GM23338 (cell line): Measurements from ENCODE around the gene PAPPA2. TPM values are rescaled to one million over a fixed set of nuclear protein-coding genes. Genes with fewer than 3 reads are reported as not detected.

Experiments
- ATAC-seq: fragments of 200-7000 bp; cut with Tn5 transposase; 3 replicates; pipeline ENCODE4 v1.9.1; 2020
- DNase-seq: peaks from one replicate; pipeline ENCODE4 v3.0.0-alpha.2; 2015; ENCODE audit warnings: low spot score
- H2AFZ ChIP-seq: fragments of 200-600 bp; sonication (generic); 2 replicates; pipeline ENCODE4 v1.8.0; 2016; ENCODE audit warnings: antibody characterized with exemption, mild to moderate bottlenecking, moderate library complexity
- H3F3A ChIP-seq: fragments of 200-600 bp; sonication (generic); replicated peaks from 2 replicates; pipeline ENCODE4 v1.8.0; 2017; ENCODE audit warnings: antibody characterized with exemption, mixed run types, low read depth
- H3K27ac ChIP-seq: fragments of 200-600 bp; sonication (generic); 2 replicates; pipeline ENCODE4 v1.6.1; 2016; ENCODE audit warnings: low read depth
- H3K27me3 ChIP-seq: fragments of 200-600 bp; sonication (generic); 2 replicates; pipeline ENCODE4 v1.8.0; 2016; ENCODE audit warnings: mild to moderate bottlenecking, mixed run types, moderate library complexity; ENCODE audit not compliant: insufficient read depth
- H3K36me3 ChIP-seq: fragments of 200-600 bp; sonication (generic); 2 replicates; pipeline ENCODE4 v1.8.0; 2016; ENCODE audit warnings: mild to moderate bottlenecking; ENCODE audit not compliant: insufficient read depth
- H3K4me1 ChIP-seq: fragments of 200-600 bp; sonication (generic); 2 replicates; pipeline ENCODE4 v1.8.0; 2016; ENCODE audit warnings: mild to moderate bottlenecking, moderate library complexity; ENCODE audit not compliant: insufficient read depth
- H3K4me2 ChIP-seq: fragments of 200-600 bp; sonication (generic); 2 replicates; pipeline ENCODE4 v1.7.1; 2017; ENCODE audit warnings: mixed run types
- H3K4me3 ChIP-seq: fragments of 200-600 bp; sonication (generic); 2 replicates; pipeline ENCODE4 v1.6.1; 2016; ENCODE audit warnings: mixed run types
- H3K79me2 ChIP-seq: fragments of 200-600 bp; sonication (generic); replicated peaks from 2 replicates; pipeline ENCODE4 v1.8.0; 2017; ENCODE audit warnings: mild to moderate bottlenecking; ENCODE audit not compliant: insufficient read depth
- H3K9me2 ChIP-seq: fragments of 200-600 bp; sonication (generic); 2 replicates; pipeline ENCODE4 v1.8.0; 2017; ENCODE audit not compliant: insufficient read depth
- H4K20me1 ChIP-seq: fragments of 200-600 bp; sonication (generic); replicated peaks from 2 replicates; pipeline ENCODE4 v1.8.0; 2017; ENCODE audit warnings: mild to moderate bottlenecking; ENCODE audit not compliant: insufficient read depth
- H3K27ac Mint-ChIP-seq: 2 replicates; pipeline ENCODE4 v1.8.0; 2020; ENCODE audit warnings: inconsistent platforms, mild to moderate bottlenecking, moderate library complexity, mixed read lengths
- H3K27me3 Mint-ChIP-seq: 3 replicates; pipeline ENCODE4 v1.8.0; 2022; ENCODE audit warnings: low read depth, mild to moderate bottlenecking, moderate library complexity, mixed read lengths, inconsistent platforms; ENCODE audit not compliant: insufficient read depth, poor library complexity
- H3K36me3 Mint-ChIP-seq: 3 replicates; pipeline ENCODE4 v1.8.0; 2021; ENCODE audit warnings: low read depth, mild to moderate bottlenecking, inconsistent platforms, moderate library complexity, mixed read lengths
- H3K4me1 Mint-ChIP-seq: 3 replicates; pipeline ENCODE4 v1.8.0; 2020; ENCODE audit warnings: mild to moderate bottlenecking, inconsistent platforms, mixed read lengths
- H3K4me3 Mint-ChIP-seq: 3 replicates; pipeline ENCODE4 v1.8.0; 2021; ENCODE audit warnings: moderate library complexity, mild to moderate bottlenecking, inconsistent platforms, mixed read lengths
- H3K9me3 Mint-ChIP-seq: 3 replicates; pipeline ENCODE4 v1.8.0; 2020; ENCODE audit warnings: moderate library complexity, mild to moderate bottlenecking, inconsistent platforms, mixed read lengths
- CREB1 ChIP-seq: fragments of 250-450 bp; sonication (Bioruptor Pico); IDR thresholded peaks from 2 replicates; pipeline ENCODE4 v1.5.0; 2020; ENCODE audit warnings: low read depth, mild to moderate bottlenecking, moderate library complexity
- EZH2 ChIP-seq: fragments of 200-600 bp; sonication (generic); IDR thresholded peaks from one replicate; pipeline ENCODE4 v1.8.0; 2017; ENCODE audit warnings: antibody characterized with exemption, mild to moderate bottlenecking, low read depth; ENCODE audit not compliant: unreplicated experiment
- EZH2phosphoT487 ChIP-seq: fragments of 200-600 bp; sonication (generic); IDR thresholded peaks from one replicate; pipeline ENCODE4 v1.8.1; 2018; ENCODE audit warnings: antibody characterized with exemption; ENCODE audit not compliant: unreplicated experiment
- JUNB ChIP-seq: IDR thresholded peaks from one replicate; pipeline ENCODE4 v1.6.1; 2016; ENCODE audit warnings: antibody characterized with exemption; ENCODE audit not compliant: unreplicated experiment
- NANOG ChIP-seq: IDR thresholded peaks from 2 replicates; pipeline ENCODE4 v1.6.1; 2016; ENCODE audit warnings: antibody characterized with exemption, borderline replicate concordance
- POLR2AphosphoS5 ChIP-seq: IDR thresholded peaks from 2 replicates; pipeline ENCODE4 v1.6.1; 2016; ENCODE audit warnings: antibody characterized with exemption, low read depth
- STAT1 ChIP-seq: IDR thresholded peaks from one replicate; pipeline ENCODE4 v1.6.1; 2016; ENCODE audit warnings: antibody characterized with exemption; ENCODE audit not compliant: unreplicated experiment
- ZNF114 ChIP-seq: fragments of 250-450 bp; sonication (Bioruptor Pico); IDR thresholded peaks from 2 replicates; pipeline ENCODE4 v1.5.0; 2020; ENCODE audit warnings: mild to moderate bottlenecking, moderate library complexity
- ZNF331 ChIP-seq: fragments of 250-450 bp; sonication (Bioruptor Pico); IDR thresholded peaks from 2 replicates; pipeline ENCODE4 v1.5.0; 2020; ENCODE audit warnings: low read depth, mild to moderate bottlenecking, moderate library complexity
- polyA plus RNA-seq: library from polyadenylated mRNA; unstranded; fragments of >200 nt; fragmentation: Nextera tagmentation; extraction: Ambion mirVana; gene quantifications from 2 replicates; pipeline ENCODE4 v1.2.1, GENCODE V29; 2016
- total RNA-seq: library from RNA; depleted of rRNA; stranded (reverse); fragments of >200 nt; shearing (Covaris generic); gene quantifications from 2 replicates; pipeline ENCODE4 v1.2.3, GENCODE V29; 2014
- TF ChIP-seq, protein P1 (sequence below), 2 experiments: fragments of 200-600 bp in 1 of 2; sonication (generic) in 1 of 2; conservative IDR thresholded peaks; 2 replicates each; pipeline versions ENCODE4 v1.5.1 to v1.6.1; 2016 to 2017; ENCODE audit warnings: antibody characterized with exemption in 2 of 2, low read depth in 2 of 2, mild to moderate bottlenecking in 2 of 2, moderate library complexity in 1 of 2
- TF ChIP-seq, protein P2 (sequence below): fragments of 250-450 bp; sonication (Bioruptor Pico); IDR thresholded peaks from 2 replicates; pipeline ENCODE4 v1.5.0; 2020; ENCODE audit warnings: mild to moderate bottlenecking, moderate library complexity
- TF ChIP-seq, protein P3 (sequence below): IDR thresholded peaks from 2 replicates; pipeline ENCODE4 v1.6.1; 2016; ENCODE audit warnings: antibody characterized with exemption
- TF ChIP-seq, protein P4 (sequence below): IDR thresholded peaks from one replicate; pipeline ENCODE4 v1.6.1; 2018; ENCODE audit warnings: antibody characterized with exemption; ENCODE audit not compliant: unreplicated experiment

PAPPA2 gene
- total and polyA plus RNA-seq, 2 experiments from 2014 or later = 1.4 to 1.7 TPM

DNA sequence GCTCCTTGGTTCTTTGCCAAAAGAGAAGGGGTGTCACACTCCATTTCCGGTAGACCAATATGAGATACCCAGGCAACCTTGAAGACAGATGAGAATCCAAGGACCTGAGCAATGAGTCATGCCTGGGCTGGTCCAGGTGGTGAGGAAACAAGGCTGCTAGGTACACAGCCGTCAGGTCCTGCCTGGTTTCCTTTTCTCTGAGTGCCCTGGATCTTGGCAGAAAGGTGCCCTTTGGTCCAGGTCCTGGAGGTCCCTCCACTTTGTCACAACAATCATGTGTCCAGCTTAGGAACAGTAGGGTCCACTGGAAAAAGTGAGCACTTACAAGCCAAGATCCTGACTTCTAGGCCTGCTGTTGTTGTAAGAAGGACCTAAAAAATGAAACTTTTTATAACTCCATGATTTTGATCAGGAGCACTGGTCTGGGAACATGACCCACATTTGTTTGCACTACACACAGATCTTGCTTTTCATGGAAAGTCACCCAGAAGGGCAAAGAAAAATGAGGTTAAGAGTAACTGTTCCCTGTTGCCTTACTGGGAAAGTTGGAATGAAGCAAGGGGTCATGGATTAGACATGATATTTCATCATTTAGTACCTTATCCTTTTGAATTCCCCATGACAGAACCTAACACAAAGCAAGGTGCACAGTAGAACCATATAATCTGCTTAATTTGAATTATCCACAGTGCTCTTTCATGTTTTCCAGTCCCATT lies 94.7 kb downstream of the PAPPA2 start:
- Histone ChIP-seq H3K9me2 (peaks cover 3% of the 10 kb centered on the region; the same call in 1 of the 2 replicates), H4K20me1 (no peaks in the 10 kb centered on the region), H3K4me1 (peaks cover 17% of the 10 kb centered on the region), H3F3A (no peaks in the 10 kb centered on the region), H3K79me2 (no peaks in the 10 kb centered on the region), H2AFZ (no peak overlapping the region), H3K27me3 (no peaks in the 10 kb centered on the region), H3K27ac (no peak overlapping the region), H3K36me3 (no peaks in the 10 kb centered on the region), H3K4me2 (no peak overlapping the region), H3K4me3 (no peak overlapping the region)
- H3K9me3 Mint-ChIP-seq = no peaks in the 10 kb centered on the region; the same call in 2 of the 3 replicates
- no peak for TF ChIP-seq POLR2AphosphoS5
- TF ChIP-seq, protein P1, sequence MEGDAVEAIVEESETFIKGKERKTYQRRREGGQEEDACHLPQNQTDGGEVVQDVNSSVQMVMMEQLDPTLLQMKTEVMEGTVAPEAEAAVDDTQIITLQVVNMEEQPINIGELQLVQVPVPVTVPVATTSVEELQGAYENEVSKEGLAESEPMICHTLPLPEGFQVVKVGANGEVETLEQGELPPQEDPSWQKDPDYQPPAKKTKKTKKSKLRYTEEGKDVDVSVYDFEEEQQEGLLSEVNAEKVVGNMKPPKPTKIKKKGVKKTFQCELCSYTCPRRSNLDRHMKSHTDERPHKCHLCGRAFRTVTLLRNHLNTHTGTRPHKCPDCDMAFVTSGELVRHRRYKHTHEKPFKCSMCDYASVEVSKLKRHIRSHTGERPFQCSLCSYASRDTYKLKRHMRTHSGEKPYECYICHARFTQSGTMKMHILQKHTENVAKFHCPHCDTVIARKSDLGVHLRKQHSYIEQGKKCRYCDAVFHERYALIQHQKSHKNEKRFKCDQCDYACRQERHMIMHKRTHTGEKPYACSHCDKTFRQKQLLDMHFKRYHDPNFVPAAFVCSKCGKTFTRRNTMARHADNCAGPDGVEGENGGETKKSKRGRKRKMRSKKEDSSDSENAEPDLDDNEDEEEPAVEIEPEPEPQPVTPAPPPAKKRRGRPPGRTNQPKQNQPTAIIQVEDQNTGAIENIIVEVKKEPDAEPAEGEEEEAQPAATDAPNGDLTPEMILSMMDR (conservative IDR thresholded peaks at IDR 0.05; ENCODE audit: low read depth in 2 of 2) = no peak
- TF ChIP-seq, protein P2, sequence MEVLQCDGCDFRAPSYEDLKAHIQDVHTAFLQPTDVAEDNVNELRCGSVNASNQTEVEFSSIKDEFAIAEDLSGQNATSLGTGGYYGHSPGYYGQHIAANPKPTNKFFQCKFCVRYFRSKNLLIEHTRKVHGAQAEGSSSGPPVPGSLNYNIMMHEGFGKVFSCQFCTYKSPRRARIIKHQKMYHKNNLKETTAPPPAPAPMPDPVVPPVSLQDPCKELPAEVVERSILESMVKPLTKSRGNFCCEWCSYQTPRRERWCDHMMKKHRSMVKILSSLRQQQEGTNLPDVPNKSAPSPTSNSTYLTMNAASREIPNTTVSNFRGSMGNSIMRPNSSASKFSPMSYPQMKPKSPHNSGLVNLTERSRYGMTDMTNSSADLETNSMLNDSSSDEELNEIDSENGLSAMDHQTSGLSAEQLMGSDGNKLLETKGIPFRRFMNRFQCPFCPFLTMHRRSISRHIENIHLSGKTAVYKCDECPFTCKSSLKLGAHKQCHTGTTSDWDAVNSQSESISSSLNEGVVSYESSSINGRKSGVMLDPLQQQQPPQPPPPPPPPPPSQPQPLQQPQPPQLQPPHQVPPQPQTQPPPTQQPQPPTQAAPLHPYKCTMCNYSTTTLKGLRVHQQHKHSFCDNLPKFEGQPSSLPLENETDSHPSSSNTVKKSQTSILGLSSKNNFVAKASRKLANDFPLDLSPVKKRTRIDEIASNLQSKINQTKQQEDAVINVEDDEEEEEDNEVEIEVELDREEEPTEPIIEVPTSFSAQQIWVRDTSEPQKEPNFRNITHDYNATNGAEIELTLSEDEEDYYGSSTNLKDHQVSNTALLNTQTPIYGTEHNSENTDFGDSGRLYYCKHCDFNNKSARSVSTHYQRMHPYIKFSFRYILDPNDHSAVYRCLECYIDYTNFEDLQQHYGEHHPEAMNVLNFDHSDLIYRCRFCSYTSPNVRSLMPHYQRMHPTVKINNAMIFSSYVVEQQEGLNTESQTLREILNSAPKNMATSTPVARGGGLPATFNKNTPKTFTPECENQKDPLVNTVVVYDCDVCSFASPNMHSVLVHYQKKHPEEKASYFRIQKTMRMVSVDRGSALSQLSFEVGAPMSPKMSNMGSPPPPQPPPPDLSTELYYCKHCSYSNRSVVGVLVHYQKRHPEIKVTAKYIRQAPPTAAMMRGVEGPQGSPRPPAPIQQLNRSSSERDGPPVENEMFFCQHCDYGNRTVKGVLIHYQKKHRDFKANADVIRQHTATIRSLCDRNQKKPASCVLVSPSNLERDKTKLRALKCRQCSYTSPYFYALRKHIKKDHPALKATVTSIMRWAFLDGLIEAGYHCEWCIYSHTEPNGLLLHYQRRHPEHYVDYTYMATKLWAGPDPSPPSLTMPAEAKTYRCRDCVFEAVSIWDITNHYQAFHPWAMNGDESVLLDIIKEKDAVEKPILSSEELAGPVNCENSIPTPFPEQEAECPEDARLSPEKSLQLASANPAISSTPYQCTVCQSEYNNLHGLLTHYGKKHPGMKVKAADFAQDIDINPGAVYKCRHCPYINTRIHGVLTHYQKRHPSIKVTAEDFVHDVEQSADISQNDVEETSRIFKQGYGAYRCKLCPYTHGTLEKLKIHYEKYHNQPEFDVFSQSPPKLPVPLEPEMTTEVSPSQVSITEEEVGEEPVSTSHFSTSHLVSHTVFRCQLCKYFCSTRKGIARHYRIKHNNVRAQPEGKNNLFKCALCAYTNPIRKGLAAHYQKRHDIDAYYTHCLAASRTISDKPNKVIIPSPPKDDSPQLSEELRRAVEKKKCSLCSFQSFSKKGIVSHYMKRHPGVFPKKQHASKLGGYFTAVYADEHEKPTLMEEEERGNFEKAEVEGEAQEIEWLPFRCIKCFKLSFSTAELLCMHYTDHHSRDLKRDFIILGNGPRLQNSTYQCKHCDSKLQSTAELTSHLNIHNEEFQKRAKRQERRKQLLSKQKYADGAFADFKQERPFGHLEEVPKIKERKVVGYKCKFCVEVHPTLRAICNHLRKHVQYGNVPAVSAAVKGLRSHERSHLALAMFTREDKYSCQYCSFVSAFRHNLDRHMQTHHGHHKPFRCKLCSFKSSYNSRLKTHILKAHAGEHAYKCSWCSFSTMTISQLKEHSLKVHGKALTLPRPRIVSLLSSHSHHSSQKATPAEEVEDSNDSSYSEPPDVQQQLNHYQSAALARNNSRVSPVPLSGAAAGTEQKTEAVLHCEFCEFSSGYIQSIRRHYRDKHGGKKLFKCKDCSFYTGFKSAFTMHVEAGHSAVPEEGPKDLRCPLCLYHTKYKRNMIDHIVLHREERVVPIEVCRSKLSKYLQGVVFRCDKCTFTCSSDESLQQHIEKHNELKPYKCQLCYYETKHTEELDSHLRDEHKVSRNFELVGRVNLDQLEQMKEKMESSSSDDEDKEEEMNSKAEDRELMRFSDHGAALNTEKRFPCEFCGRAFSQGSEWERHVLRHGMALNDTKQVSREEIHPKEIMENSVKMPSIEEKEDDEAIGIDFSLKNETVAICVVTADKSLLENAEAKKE (CRISPR knock-in tag) = no peak
- TF ChIP-seq EZH2 = no peak
- TF ChIP-seq, protein P3, sequence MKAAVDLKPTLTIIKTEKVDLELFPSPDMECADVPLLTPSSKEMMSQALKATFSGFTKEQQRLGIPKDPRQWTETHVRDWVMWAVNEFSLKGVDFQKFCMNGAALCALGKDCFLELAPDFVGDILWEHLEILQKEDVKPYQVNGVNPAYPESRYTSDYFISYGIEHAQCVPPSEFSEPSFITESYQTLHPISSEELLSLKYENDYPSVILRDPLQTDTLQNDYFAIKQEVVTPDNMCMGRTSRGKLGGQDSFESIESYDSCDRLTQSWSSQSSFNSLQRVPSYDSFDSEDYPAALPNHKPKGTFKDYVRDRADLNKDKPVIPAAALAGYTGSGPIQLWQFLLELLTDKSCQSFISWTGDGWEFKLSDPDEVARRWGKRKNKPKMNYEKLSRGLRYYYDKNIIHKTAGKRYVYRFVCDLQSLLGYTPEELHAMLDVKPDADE = no peak
- no peak for TF ChIP-seq STAT1
- TF ChIP-seq JUNB = no peak
- TF ChIP-seq ZNF331 (CRISPR knock-in tag) = no peak
- no peak for TF ChIP-seq NANOG
- TF ChIP-seq CREB1 (CRISPR knock-in tag) = no peak
- TF ChIP-seq EZH2phosphoT487 = no peak
- TF ChIP-seq ZNF114 = no peak
- TF ChIP-seq, protein P4, sequence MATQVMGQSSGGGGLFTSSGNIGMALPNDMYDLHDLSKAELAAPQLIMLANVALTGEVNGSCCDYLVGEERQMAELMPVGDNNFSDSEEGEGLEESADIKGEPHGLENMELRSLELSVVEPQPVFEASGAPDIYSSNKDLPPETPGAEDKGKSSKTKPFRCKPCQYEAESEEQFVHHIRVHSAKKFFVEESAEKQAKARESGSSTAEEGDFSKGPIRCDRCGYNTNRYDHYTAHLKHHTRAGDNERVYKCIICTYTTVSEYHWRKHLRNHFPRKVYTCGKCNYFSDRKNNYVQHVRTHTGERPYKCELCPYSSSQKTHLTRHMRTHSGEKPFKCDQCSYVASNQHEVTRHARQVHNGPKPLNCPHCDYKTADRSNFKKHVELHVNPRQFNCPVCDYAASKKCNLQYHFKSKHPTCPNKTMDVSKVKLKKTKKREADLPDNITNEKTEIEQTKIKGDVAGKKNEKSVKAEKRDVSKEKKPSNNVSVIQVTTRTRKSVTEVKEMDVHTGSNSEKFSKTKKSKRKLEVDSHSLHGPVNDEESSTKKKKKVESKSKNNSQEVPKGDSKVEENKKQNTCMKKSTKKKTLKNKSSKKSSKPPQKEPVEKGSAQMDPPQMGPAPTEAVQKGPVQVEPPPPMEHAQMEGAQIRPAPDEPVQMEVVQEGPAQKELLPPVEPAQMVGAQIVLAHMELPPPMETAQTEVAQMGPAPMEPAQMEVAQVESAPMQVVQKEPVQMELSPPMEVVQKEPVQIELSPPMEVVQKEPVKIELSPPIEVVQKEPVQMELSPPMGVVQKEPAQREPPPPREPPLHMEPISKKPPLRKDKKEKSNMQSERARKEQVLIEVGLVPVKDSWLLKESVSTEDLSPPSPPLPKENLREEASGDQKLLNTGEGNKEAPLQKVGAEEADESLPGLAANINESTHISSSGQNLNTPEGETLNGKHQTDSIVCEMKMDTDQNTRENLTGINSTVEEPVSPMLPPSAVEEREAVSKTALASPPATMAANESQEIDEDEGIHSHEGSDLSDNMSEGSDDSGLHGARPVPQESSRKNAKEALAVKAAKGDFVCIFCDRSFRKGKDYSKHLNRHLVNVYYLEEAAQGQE = no peak
- H3K27ac Mint-ChIP-seq = no peak overlapping the region
- no peak for DNase-seq
- no peaks in the 10 kb centered on the region for H3K36me3 Mint-ChIP-seq
- H3K27me3 Mint-ChIP-seq = peaks cover 6% of the 10 kb centered on the region
- H3K4me1 Mint-ChIP-seq = peaks cover 32% of the 10 kb centered on the region
- H3K4me3 Mint-ChIP-seq = no peak overlapping the region
- ATAC-seq = no peak
